ENCODE measurements around the gene IL25.
A peak's percentile ranks its signal among the peaks of the same experiment; 100 is the strongest.
"Not testable (repeated sequence)": the region's sequence is repeated elsewhere in the genome, so short reads cannot be mapped to it uniquely, and the experiment has no call there.

The IL25 gene

DNA sequence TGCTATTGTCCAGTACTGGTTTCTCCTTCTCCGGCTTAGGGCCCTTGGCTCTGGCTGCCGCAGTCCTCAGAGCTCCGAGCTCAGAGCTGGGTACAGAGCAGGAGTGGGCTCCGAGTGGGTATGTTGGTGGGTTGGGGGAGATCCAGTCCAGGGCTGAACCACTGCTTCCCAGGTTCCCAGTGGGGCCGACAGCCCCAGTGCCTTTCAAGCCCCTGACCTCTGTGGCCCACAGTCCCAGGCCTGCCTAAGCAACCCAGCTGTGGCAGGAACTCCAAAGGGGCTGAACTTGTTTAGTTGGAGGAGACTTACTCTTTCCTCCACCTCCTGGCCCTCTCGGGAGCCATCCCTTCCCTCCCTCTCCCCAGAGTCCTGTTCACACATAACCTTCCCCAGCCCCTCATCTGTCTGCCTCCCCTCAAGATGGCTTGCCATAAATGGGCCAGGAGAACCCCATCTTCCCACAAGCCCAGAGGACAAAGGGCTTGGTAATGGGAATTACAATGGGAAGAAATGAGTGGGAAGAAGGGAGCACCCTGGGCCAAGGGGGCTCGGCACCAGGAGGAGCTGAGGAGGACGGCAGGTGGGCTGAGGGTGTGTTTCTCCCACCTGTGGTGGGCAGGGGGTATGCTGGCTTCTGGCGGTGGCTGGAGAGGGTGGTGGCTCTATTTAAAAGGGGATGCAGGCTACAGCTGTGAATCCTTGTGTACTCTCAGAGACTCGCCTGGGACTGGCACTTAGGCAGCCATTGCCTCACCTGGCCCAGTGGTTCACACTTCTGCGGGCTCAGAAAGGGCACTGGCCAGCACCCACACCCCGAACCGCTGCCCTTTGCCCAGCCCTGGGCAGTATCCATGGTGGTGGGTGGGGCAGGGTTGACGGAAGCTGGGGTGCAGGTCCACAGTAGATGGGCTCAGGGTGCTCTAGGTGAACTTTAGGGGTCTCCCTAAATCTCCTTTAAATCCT, 39.2 kb downstream of the IL25 start:
- DNase-seq: no peak

DNA sequence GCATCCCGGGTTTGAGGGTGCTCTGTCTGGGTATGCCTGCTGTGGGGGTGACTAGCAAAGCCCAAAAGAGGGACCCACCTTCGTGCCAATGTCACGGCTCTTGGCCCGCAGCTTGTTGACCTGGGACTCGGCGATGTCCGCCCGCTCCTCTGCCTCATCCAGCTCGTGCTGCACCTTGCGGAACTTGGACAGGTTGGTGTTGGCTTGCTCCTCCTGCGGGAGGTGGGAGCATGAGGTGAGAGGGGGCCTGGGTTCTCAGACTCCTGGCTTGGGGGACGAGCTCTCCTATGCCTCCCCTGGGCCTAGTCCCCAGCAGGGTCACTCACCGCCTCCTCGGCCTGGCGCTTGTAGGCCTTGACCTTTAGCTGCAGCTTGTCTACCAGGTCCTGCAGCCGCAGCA, 41.1 kb downstream of the IL25 start:
- DNase-seq: no peak

DNA sequence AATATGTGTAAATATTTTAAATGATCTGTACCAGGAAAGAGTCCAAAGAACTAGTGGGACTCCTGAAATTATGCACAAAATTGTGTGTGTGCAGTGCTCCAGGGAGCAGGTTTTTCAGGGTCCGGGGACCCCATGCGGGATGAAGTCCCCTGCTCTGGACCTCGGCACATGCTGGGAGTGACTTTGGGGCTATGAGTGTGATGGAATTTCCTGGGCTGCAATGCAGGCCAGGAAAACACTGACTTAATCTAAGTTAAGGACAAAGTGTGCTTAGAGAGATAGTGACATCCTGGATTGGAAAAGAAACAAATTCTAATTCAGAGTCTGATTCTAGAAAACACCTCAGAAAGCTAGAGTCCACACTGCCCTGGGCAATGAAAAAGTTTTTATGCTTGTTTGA, 41.6 kb downstream of the IL25 start:
- no peak for DNase-seq

DNA sequence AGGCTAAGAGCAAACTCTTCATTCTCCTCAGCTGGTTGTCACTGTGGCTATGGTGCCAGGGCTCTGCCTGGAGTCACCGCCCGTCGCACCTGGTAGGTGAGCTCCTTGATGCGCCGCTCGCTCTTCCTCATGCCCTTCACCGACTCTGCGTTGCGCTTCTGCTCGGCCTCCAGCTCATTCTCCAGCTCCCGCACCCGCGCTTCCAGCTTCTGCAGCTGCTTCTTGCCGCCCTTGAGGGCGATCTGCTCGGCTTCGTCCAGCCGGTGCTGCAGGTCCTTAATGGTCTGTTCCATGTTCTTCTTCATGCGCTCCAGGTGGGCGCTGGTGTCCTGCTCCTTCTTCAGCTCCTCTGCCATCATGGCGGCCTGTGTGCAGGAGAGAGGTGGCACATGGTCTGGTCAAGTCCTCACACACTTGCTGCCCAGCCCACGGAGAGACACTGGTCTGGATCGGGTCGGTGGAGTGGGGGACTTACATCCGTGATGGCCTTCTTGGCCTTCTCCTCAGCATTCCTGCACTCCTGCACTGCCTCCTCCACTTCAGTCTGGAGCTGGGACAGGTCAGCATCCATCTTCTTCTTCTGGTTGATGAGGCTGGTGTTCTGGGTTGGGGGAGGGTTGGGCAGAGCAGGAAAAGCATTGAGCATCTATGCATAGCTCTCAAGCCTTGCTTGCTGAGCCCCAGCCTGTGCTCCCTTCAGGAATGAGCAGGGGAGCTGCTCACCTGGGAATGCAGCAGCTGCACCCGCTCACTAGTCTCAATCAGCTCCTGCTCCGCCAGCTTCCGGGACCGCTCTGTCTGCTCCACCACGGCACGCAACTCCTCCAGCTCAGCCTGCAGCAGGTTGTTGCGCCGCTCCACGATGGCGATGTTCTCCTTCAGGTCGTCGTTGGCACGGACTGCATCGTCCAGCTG, 42.6 kb downstream of the IL25 start:
- no peak for DNase-seq

DNA sequence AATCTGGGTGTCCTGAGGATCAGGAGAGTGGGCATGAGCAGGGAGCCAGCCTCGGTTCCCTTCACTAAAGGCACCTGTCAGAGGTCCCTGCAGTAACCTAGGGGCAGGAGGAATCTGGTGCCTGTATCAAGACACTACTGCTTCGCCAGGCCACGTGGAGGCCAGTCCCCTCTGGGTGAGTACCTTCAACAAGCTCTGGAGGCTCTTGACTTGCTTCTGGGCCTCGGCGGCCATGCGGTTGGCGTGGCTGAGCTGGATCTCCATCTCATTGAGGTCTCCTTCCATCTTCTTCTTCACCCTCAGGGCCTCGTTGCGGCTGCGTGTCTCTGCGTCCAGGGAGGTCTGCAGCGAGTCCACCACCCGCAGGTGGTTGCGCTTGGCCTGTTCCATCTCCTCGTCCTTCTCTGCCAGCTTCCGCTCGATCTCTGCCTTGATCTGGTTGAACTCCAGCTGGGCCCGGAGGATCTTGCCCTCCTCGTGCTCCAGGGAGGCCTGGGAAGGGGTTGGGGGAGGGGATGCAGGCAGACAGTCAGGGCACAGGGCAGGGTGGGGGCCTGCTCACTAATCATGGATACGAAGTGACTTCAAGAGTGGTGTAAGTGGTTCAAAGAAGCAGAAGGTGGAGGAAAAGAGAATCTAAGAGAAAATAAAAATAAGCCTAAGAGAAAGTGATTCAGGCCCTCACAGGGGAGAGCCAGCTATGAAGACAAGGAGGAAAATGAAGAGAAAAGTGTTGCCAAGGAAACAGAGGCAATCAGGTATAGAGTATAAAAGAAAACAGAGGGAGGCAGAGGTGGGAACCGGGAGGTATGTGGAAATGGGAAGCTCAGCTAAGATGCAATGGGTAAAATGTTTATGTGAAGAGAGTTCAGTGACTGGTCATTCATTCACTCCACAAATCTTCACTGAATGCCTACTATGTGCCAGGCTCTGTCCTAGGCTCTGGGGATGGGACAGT, 43.5 kb downstream of the IL25 start:
- DNase-seq: no peak

DNA sequence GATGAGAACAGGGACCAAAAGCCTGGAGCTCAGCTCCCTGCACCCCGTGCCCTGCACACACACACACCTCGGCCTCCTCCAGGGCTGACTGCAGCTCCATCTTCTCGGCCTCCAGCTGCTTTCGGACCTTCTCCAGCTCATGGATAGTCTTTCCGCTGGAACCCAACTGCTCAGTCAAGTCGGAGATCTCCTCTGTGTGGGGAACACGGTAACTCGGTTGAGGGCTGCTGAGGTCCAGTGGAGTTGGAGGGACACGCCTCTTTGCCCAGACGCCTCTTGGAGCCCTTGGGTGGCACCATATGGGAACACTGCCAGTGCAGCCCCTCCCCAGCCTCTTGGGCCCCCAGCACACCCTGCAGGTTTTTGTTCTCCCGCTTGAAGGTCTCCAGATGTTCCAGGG, 44.2 kb downstream of the IL25 start:
- no peak for DNase-seq

DNA sequence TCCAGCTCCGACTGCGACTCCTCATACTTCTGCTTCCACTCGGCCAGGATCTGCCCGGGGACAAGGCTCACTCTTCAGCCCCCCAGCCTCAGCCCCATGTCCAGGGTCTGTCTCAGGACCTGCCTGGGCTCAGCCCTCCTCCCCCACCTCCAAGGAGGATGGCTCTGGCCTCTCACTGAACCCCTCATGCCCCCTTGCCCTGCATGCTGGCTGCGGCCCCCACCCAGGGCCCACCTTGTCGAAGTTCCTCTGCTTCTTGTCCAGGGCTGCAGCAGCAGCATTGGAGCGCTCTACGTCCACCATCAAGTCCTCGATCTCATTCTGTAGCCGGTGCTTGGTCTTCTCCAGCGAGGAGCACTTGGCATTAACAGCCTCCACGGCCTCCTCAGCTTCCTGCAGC, 44.7 kb downstream of the IL25 start:
- DNase-seq: not testable (repeated sequence)

DNA sequence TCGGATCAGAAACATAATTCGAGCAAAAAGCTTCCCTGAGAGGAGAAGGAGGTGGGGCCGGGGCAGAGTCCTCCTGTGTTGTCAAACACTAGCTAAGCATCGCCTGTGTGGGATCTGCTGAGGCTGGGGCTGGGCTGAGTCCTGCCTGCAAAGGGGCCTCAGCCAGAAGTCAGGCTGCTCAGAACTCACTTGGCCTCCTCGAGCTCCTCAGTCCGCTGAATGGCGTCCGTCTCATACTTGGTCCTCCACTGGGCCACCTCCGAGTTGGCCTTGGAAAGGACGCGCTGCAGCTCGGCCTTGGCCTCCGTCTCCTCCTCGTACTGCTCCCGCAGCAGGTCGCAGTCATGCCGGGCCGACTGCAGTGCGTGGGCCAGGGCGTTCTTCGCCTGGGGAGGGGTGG, 45.4 kb downstream of the IL25 start:
- no peak for DNase-seq

DNA sequence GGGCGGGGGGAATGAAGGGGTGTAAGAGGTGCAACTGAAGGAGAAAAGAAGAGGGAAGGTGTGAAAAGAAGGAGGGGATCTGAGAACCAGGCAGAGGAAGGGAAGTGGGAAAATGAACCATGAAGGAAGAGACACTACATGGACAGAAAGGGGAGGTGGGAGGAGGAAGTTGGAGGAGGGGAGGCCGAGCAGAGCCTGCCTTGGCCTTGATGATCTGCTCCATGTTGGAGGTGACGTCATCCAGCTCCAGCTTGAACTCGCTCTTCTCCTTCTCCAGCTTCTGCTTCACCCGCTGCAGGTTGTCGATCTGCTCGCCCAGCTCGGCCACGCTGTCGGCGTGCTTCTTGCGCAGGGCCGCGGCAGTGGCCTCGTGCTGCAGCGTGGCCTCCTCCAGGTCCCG, 47.0 kb downstream of the IL25 start:
- not testable (repeated sequence) for DNase-seq

DNA sequence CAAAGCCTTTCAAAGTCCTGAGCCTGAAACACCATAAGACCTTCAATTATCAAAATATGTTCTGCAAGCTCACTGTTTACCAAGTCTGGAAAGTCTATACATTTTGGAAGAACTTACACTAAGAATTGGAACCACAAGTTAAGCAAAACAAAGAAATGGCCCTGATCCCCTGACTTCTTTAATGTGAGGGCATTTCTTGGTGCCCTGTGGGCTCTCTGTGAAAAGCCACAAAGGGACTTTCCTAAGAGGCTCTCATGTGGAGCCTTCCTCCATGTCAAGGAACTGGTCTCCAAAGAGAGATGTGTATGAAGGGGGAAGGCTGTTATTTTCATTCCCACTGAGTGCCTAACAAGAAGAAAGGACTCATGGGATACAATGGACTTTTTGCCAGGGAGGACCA, 49.0 kb downstream of the IL25 start:
- peak in 1 of 4 experiments; percentile 11 for DNase-seq

DNA sequence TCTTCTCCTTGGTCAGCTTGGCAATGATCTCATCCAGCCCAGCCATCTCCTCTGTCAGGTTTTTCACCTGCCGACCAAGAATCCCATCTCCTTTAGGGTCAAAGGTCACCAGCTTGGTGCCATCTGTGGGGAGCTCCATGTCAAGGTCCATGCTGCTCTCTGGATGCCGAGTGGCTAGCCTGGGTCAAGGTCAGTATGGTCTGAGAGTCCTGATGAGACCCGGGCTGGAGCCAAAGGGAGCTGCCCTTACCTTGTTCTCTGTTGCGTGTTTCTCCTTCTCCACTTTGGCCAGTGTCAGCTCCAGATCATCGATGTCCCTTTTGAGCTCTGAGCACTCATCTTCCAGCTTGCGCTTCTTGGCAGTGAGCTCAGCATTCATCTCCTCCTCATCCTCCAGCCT, 51.0 kb downstream of the IL25 start:
- no peak for DNase-seq

DNA sequence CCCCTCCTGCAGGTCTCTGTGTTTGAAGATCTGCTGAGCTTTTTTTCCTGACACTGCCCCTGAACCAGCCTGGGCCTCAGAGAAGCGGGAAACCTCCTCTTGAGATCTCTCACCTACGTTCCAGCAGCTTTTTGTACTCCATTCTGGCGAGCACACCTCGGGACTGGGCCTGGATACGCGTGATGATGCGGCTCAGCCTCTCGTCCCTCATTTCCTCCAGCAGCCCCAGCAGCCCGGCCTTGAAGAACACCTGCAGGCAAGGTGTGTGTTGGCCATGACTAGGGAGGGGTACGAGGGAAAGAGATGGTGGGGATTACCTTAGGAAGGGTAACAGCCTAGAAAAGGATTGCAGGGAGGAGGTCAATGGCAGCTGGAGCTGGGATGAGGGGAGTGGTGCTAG, 52.6 kb downstream of the IL25 start:
- no peak for DNase-seq

DNA sequence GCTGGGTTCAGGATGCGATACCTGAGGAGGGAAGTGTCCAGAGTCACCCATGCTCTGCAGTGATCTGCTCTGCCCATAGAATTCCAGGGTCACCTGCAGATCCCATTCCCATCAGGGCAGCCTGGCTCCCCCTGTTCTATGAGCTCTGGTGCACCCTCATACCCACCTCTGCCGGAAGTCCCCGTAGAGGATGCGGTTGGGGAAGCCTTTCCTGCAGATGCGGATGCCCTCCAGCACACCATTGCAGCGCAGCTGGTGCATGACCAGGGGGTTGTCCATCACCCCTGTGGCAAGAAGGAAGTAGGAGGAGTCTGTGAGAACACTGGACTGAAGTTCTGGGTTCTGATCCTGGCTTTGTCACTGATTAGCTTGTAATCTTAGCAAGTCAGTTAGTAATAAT, 53.2 kb downstream of the IL25 start:
- not testable (repeated sequence) for DNase-seq

All from suppressor macrophage (primary cell).